Activated CD4-positive, alpha-beta T cell treated with anti-CD3 and anti-CD28 coated beads, Interleukin-2, amount 10 ng/mL, durations not matched to agents 24 days and 14 days (primary cell): ENCODE data around the gene LCE1A. TPM values are rescaled to one million over a fixed set of nuclear protein-coding genes. Genes with fewer than 3 reads are reported as not detected.

ENCODE experiments used
- DNase-seq: peaks from one replicate; pipeline ENCODE4 v3.0.0; 2022
- H3K27ac Mint-ChIP-seq: one replicate; pipeline ENCODE4 v1.8.0; 2022; ENCODE audit warnings: mild to moderate bottlenecking, mixed read lengths
- H3K27me3 Mint-ChIP-seq: one replicate; pipeline ENCODE4 v1.8.0; 2022; ENCODE audit warnings: mixed read lengths
- H3K36me3 Mint-ChIP-seq: one replicate; pipeline ENCODE4 v1.8.0; 2022; ENCODE audit warnings: low read depth, mild to moderate bottlenecking, mixed read lengths
- H3K4me1 Mint-ChIP-seq: one replicate; pipeline ENCODE4 v1.8.0; 2021; ENCODE audit warnings: mixed read lengths
- H3K4me3 Mint-ChIP-seq: one replicate; pipeline ENCODE4 v1.8.0; 2022; ENCODE audit warnings: mild to moderate bottlenecking, moderate library complexity, mixed read lengths
- H3K9me3 Mint-ChIP-seq: one replicate; pipeline ENCODE4 v1.8.0; 2021; ENCODE audit warnings: mixed read lengths
- intact Hi-C: fragments of 100-400 bp; cut with micrococcal nuclease; formaldehyde crosslinking; loops from one replicate; pipeline ENCODE4 v1.15.1; 2023
- total RNA-seq: library from RNA; stranded (reverse); gene quantifications from 2 replicates; pipeline ENCODE4 v1.2.3, GENCODE V29; 2022

The LCE1A gene
- total RNA-seq, 1 donor from 2014 or later, result not detected

DNA sequence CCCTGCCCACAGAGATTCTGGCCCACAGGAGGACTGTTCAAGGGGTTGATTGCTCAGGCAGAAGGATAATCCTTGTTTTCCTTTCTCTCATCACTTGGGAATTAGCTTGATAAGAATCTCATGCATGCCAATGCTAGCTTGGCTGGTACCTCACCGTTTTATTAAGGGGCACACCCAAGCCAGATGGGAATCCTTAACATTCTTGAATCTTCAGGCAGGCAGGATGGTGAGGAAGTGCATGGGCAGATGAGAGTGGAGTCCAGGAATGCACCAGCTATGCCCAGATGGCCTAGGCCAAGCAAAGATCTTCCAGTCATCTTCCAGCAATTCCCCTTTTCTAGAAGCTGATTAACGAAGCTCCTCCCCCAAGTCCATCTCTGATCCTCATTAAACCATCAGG, 28.4 kb downstream of the LCE1A start:
- Mint-ChIP-seq H3K27ac (no peak overlapping the region), H3K4me3 (no peak overlapping the region)
- intact Hi-C loops, result no loop called here

DNA sequence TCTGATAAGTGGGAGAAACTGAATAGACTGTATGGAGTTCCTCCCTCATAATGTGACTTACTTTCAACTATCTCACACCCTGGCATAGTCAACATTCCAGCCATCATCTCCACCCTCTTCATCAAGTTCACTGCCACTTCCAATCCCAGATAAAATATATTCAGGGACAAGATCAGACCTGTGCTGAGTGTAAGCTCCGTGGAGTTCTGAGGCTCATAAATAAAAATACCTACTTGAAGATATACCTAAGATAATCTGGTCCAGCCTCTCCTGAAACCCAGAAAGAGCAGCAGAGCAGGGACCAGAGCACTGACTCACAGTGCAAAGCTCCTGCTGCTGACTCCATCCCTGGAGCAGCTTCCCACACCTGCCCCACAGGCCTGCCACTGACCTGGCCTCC, 30.8 kb downstream of the LCE1A start:
- H3K27me3 Mint-ChIP-seq, result no peaks in the 10 kb centered on the region
- H3K4me3 Mint-ChIP-seq, result no peak overlapping the region
- no peaks in the 10 kb centered on the region for H3K36me3 Mint-ChIP-seq
- H3K9me3 Mint-ChIP-seq, result no peaks in the 10 kb centered on the region
- intact Hi-C loops, result no loop called here
- no peak overlapping the region for H3K27ac Mint-ChIP-seq
- no peak for DNase-seq
- H3K4me1 Mint-ChIP-seq, result no peaks in the 10 kb centered on the region

More for the DNA sequence above, 28.4 kb downstream of the LCE1A start:
- H3K36me3 Mint-ChIP-seq, result no peaks in the 10 kb centered on the region
- H3K9me3 Mint-ChIP-seq, result no peaks in the 10 kb centered on the region
- H3K27me3 Mint-ChIP-seq, result no peaks in the 10 kb centered on the region
- DNase-seq, result no peak
- no peaks in the 10 kb centered on the region for H3K4me1 Mint-ChIP-seq

DNA sequence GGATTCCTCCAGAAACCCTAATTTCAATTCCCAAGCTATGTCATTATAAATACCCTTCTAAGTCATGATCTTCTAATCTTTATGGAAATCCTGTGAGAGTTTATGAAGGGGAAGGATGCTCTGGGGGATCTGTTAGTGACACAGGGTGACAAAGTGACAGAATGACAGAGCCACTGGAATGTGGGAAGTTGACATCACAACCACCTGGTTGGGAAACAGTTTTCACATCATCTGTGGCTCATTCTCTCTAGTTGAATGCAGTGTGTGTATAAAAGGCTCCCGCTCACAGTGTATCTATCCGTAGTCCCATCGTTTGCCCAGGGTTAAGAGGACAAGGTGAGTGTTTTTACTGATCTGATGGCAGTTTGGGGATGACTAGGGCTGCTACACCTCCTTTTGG, 32.4 kb downstream of the LCE1A start, which contains the start of gene LCE7A:
Gene LCE7A (plus strand): TSS at position 301 of the 400 bp plus-strand sequence. CDS start 702 bp downstream, outside the sequence.
- intact Hi-C loops, result no loop called here
- Mint-ChIP-seq H3K27ac (no peak within 1 kb of the TSS), H3K4me3 (no peak within 1 kb of the TSS), H3K4me1 (no peaks in the 10 kb centered on the region), H3K9me3 (no peaks in the 10 kb centered on the region), H3K36me3 (no peaks in the 10 kb centered on the region), H3K27me3 (no peaks in the 10 kb centered on the region)
- DNase-seq, result no peak

DNA sequence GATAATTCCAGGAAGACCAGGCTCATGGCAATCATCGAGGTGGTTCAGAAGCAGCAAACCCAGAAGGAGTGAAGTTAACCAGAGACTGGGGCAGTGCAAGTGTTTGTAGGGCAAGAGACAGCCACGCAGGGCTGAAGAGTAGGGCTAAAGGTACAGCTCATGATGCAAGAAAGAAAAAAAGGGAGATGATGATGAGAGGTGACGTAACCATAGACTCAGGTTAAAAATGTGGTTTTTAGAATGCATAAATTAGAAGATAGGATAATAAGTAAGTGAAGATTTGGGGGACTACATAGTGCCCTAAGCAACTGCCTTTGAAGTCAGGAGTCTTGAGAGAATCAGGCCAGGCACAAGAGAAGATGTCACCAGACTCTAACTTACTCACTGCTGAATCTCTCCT, 32.9 kb downstream of the LCE1A start:
- no peak for DNase-seq
- Mint-ChIP-seq H3K27me3 (no peaks in the 10 kb centered on the region), H3K36me3 (no peaks in the 10 kb centered on the region), H3K4me3 (no peak overlapping the region), H3K27ac (no peak overlapping the region), H3K9me3 (no peaks in the 10 kb centered on the region), H3K4me1 (no peaks in the 10 kb centered on the region)
- intact Hi-C loops, result no loop called here

DNA sequence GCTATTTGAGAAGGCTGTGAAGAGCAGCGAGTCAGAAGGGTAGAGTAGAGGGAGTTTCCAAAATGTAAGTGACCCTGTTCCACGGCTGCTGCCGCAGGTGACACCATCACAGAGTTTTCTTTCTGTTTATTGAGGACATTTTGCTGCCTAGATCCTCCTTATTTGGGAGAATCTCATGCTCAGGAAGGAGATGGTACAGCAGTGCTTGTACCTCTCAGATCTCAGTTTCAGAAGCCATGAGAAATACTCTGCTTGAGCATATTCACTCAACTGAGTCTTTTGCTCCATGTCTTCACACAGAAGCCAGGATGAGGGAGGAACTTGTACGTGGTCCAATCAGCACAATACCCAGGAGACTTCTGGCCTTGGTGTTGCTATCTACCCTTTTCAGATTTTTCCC, 34.1 kb downstream of the LCE1A start:
- Mint-ChIP-seq H3K36me3 (no peaks in the 10 kb centered on the region), H3K4me3 (no peak overlapping the region), H3K9me3 (no peaks in the 10 kb centered on the region), H3K4me1 (no peaks in the 10 kb centered on the region), H3K27ac (no peak overlapping the region), H3K27me3 (no peaks in the 10 kb centered on the region)
- intact Hi-C loops, result no loop called here
- no peak for DNase-seq

DNA sequence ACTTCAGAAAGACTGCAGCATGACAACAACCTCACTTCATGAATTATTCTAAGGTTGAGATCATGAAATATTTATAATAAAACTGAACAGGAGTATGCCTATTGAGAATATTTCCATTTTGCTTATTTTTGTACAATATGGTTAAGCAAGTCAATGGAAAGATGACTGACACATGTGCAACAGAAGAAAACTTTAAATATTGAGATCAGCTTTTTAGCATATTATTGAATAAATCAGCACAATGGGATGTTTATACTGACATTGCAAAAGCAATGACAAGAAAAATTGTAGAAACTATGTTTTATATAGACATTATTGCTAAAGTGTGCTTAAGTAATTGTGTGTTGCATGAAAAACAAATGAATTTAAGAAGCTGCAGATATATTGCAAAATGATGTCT, 37.2 kb downstream of the LCE1A start:
- no peaks in the 10 kb centered on the region for H3K27me3 Mint-ChIP-seq
- H3K4me3 Mint-ChIP-seq, result no peak overlapping the region
- H3K9me3 Mint-ChIP-seq, result no peaks in the 10 kb centered on the region
- DNase-seq, result no peak
- H3K27ac Mint-ChIP-seq, result no peak overlapping the region
- intact Hi-C loops, result no loop called here
- no peaks in the 10 kb centered on the region for H3K36me3 Mint-ChIP-seq
- no peaks in the 10 kb centered on the region for H3K4me1 Mint-ChIP-seq

DNA sequence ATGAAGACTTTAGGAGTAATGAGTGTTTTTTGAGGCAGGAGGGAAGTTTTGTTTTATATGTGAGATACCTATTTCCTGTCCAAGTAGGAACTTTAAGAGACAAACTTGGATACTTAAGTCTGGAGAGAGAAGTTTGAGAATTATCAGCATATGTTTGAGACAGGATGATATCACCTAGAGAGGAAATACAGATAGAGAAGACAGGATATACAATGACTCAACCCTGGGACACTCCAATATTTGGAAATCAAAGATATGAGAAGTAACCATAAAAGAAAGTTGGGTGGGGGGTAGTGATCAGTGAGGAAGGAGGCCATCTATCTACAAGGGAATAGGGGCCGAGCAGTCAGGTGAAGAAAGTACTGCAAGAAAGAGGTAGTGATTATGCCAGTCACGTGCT, 39.0 kb downstream of the LCE1A start:
- no peak overlapping the region for H3K4me3 Mint-ChIP-seq
- no peaks in the 10 kb centered on the region for H3K9me3 Mint-ChIP-seq
- no peaks in the 10 kb centered on the region for H3K27me3 Mint-ChIP-seq
- H3K4me1 Mint-ChIP-seq, result no peaks in the 10 kb centered on the region
- no peaks in the 10 kb centered on the region for H3K36me3 Mint-ChIP-seq
- intact Hi-C loops, result no loop called here
- no peak for DNase-seq
- no peak overlapping the region for H3K27ac Mint-ChIP-seq

DNA sequence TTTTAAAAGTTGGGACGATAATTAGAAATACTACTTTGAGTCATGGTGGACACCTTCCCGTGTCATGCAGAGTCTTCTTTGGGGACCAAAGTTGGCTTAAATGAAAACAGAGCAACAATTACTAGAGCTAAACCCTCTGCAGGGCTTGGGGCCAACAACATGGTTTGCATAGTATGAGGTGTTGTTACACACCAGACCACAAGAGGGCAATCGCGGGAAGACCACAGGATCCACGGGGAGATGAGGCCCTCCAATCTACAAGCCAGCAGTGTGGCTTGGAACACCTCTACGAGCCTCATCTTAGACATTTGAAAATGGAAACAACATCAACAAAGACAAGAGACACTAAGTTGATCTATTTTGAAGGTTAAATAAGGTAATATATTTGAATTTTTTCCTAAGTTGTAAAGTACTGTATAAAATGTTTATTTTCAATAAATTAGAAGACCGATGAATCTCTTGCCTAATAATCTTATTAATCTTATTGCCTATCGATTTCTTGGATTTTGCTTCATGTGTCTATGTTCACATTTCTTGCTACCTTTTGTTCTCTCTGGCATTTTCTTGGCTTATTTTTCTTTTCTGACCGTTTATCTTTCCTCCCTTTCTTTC, 42.6 kb downstream of the LCE1A start:
- DNase-seq, result peak; percentile 88
- Mint-ChIP-seq H3K4me1 (no peaks in the 10 kb centered on the region), H3K27ac (no peak overlapping the region), H3K9me3 (no peaks in the 10 kb centered on the region), H3K4me3 (no peak overlapping the region), H3K36me3 (no peaks in the 10 kb centered on the region), H3K27me3 (no peaks in the 10 kb centered on the region)
- intact Hi-C loops, result loop anchor here (1.0 kb wide), 1 partner anchor 353 kb away; no protein-coding TSS in a partner anchor

DNA sequence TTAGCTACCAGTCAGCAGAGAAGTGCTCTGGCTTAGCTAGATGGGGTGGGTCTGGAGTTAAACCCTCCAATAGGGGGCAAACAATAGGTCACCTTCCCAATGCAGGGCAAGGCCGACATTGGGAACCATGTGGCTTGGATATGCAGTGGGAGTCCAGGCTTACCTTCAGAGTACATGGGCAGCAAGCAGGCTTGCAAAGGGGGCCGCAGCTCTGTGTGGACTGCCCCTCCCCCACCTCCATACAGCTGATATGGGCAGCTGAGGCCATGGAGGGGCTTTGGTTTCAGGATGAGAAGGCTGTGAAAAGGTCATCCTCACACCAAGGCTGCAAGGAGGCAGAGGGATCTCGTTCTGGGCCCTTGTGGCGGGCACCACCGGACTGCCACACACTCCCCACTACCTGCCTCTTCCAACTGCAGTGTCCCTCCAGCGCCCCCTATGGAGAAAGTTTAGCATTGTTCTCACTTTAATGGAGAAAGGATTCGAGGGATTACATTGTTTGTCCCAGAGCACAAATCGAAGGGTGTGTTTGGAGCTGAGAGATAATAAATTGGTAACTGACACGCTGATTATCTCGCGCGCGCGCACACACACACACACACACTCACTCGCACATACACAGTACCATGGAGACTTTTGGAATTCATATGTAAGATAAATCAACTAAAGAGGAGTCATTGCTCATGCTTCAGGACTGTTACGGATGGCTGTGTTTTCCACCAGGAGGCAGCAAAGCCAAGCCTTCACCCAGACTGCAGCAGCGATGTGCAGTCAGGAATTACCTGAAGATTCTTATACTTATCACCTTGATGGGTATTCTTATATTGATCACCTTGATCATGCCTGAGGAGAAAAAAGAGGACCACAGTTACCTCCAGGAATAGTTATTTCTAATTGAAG, 43.8 kb downstream of the LCE1A start:
- no peak overlapping the region for H3K27ac Mint-ChIP-seq
- DNase-seq, result peak; percentile 65
- H3K4me3 Mint-ChIP-seq, result no peak overlapping the region
- intact Hi-C loops, result loop anchor here (1.0 kb wide), 1 partner anchor 352 kb away; no protein-coding TSS in a partner anchor
- H3K36me3 Mint-ChIP-seq, result no peaks in the 10 kb centered on the region
- H3K4me1 Mint-ChIP-seq, result no peaks in the 10 kb centered on the region
- H3K27me3 Mint-ChIP-seq, result no peaks in the 10 kb centered on the region
- H3K9me3 Mint-ChIP-seq, result no peaks in the 10 kb centered on the region

DNA sequence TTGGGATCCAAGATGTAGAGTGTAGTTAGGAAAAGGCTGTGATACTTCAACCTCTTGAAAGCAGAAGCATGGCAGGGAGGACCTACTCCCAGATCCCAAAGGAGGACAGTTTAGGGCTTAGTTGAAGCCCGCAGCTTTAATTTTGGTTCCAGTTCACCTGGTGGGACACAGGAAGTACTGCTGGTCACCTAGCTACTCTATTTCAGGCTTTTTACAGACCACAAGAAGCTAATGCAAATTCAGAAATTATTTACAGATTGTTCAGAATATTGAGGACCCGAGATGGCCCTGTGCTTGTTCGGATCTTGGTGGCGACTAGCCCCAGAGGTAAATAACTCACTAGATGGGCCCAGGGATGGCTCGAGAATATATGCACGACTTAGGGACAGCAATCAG, 44.5 kb downstream of the LCE1A start:
- Mint-ChIP-seq H3K27me3 (peaks cover 3% of the 10 kb centered on the region), H3K4me3 (no peak overlapping the region), H3K27ac (no peak overlapping the region), H3K4me1 (no peaks in the 10 kb centered on the region), H3K36me3 (no peaks in the 10 kb centered on the region), H3K9me3 (no peaks in the 10 kb centered on the region)
- peak; percentile 18 for DNase-seq
- intact Hi-C loops, result no loop called here

DNA sequence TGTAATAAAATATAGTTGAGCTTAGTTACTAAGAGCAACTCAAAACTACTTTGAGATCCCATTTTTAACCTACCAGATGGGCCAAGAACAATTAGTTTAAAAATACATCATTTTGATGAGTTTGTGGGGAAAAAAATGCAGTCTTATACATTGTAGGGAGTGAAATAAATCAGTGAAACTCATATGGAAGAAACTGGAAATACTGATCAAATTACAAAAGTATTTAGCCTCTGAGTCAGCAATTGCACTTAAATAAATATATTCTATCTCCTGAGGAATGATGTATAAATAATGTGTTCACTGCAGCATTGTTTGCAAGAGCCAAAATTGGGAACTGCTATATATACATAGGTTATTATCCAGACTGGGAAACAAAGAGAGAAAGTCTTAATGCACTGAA, 46.2 kb downstream of the LCE1A start:
- H3K4me3 Mint-ChIP-seq, result no peak overlapping the region
- no peak overlapping the region for H3K27ac Mint-ChIP-seq
- intact Hi-C loops, result no loop called here
- H3K36me3 Mint-ChIP-seq, result no peaks in the 10 kb centered on the region
- no peaks in the 10 kb centered on the region for H3K4me1 Mint-ChIP-seq
- DNase-seq, result no peak
- H3K9me3 Mint-ChIP-seq, result peaks cover 3% of the 10 kb centered on the region
- H3K27me3 Mint-ChIP-seq, result peaks cover 7% of the 10 kb centered on the region

DNA sequence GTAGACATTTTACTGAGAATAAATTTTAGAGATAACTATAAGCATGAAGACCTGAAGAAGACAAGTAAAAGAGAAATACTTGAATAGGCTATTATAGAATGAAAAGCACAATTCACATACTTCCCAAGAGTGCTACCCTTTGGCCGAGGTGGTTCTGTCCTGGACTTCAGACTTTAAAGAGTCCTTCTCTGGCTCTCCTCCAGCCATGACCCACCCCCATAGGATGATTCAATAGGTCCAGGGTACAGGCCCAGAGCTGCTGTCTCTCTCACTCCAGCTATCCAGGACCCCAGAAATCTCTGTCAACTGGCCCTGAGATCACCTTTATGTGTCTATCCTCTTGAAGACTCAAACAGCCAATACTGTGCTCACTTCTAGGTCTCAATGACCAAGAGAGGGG, 49.6 kb downstream of the LCE1A start:
- no peaks in the 10 kb centered on the region for H3K36me3 Mint-ChIP-seq
- peaks cover 3% of the 10 kb centered on the region for H3K9me3 Mint-ChIP-seq
- no peak overlapping the region for H3K27ac Mint-ChIP-seq
- intact Hi-C loops, result no loop called here
- peaks cover 3% of the 10 kb centered on the region for H3K4me1 Mint-ChIP-seq
- no peak overlapping the region for H3K4me3 Mint-ChIP-seq
- DNase-seq, result no peak
- H3K27me3 Mint-ChIP-seq, result peaks cover 7% of the 10 kb centered on the region
